GM19023 (cell line): Measurements from ENCODE around the gene ALDH8A1.
"Not testable (repeated sequence)": the region's sequence is repeated elsewhere in the genome, so short reads cannot be mapped to it uniquely, and the experiment has no call there.

Experiments used
- ATAC-seq: cut with Tn5 transposase; IDR thresholded peaks from one replicate; pipeline ENCODE4 v1.9.1; 2021; ENCODE audit warnings: mild to moderate bottlenecking, moderate library complexity; ENCODE audit not compliant: unreplicated experiment

Gene ALDH8A1

DNA sequence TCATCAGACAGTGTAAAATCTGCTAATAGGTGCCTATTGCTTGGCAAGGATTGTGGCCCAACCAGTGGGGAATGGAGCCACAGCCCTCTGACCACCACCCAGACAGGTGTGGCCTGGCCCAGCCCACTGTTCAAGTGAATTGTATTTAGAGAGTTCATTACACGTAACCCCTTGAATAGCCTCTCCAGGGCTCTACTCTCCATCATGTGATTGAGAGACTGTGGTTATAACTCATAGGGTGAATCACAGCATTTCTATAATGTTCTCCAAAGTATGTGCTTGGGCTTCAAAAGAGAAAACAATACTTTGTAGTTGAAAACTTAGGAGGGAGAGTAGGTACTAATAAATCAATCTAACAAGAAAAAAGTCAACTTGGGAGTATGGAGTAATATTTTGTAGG lies 38.4 kb downstream of the ALDH8A1 start:
- ATAC-seq: no peak

GRCh38 chr6:134910593-134910935 lies 39.3 kb downstream of the ALDH8A1 start:
- no peak for ATAC-seq

DNA sequence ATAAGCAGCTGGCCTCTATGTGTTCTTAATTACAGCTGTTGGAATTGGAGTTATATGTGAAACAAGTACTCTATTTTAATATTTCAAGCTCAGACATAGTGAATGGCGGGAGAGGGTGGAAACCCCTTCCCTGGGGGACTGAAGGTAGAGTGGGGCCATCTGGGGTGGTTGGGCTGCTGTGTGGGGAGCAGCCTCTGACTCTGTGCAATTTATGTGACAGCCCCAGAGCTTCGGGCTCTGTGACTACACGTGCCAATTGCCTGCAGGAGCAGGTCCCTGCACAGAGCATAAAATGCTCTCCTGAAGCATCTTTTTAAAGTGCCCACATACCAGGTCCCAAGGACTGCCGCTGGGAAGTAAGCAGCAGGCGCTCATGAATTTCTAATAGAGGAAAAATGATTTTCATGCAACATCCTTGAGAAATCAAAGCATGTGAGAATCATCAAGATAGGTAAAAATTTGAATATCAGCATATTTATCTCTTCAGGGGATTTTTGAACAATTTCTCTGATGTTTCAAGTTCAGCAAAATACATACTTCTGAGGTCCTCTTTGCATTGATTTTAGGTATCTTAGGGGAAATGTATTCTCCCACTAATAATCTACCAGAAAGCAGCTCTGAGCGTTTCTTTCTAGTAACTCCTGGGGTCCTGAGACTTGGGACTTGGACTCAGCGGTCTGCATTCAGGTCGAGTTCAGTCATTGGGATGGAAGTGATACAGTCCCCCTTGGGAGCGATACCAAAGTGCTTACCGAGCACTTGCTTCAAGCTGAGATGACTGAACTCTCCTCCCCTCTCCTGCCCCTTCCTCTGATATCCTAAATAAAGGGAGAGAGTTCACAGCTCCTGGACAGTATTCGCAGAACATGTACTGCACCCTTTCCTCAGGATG lies 40.0 kb downstream of the ALDH8A1 start:
- ATAC-seq: no peak

DNA sequence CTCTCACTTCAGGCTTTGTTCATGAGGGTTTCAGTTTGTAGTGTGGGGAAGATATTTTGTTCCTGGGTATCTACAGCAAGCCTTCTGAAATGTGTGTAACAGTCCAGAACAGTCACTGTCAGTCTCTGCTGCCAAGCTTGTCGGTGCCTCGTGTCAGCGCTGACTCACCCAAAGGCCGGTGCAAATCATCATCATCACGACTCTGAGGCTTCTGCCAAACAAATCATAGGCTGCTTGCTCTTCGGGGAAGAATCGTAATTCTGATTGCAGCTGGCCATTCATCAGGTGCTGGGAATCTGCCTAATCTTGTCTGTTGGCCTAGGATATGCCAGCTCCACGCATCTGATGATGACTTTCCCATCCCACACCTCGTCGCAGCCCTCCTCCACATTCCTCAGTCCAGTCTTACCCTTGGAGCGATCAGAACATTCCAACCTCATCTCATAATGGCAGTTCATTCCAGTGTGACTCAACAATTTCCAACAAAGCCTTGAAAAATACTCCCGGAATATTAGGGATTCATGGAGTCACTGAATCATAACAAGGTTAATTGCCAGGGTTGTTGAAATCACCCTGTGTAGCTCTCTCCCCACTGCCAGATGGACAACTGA lies 40.9 kb downstream of the ALDH8A1 start:
- ATAC-seq: no peak

DNA sequence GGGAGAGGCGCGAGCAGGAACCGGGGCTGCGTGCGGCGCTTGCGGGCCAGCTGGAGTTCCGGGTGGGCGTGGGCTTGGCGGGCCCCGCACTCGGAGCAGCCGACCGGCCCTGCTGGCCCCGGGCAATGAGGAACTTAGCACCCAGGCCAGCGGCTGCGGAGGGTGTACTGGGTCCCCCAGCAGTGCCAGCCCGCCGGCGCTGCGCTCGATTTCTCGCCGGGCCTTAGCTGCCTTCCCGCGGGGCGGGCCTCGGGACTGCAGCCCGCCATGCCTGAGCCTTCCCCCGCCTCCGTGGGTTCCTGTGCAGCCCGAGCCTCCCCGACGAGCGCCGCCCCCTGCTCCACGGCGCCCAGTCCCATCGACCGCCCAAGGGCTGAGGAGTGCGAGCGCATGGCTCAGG lies 45.2 kb downstream of the ALDH8A1 start:
- not testable (repeated sequence) for ATAC-seq

GRCh38 chr6:134903448-134903847 lies 46.5 kb downstream of the ALDH8A1 start:
- no peak for ATAC-seq

GRCh38 chr6:134902936-134903335 lies 47.0 kb downstream of the ALDH8A1 start:
- no peak for ATAC-seq

DNA sequence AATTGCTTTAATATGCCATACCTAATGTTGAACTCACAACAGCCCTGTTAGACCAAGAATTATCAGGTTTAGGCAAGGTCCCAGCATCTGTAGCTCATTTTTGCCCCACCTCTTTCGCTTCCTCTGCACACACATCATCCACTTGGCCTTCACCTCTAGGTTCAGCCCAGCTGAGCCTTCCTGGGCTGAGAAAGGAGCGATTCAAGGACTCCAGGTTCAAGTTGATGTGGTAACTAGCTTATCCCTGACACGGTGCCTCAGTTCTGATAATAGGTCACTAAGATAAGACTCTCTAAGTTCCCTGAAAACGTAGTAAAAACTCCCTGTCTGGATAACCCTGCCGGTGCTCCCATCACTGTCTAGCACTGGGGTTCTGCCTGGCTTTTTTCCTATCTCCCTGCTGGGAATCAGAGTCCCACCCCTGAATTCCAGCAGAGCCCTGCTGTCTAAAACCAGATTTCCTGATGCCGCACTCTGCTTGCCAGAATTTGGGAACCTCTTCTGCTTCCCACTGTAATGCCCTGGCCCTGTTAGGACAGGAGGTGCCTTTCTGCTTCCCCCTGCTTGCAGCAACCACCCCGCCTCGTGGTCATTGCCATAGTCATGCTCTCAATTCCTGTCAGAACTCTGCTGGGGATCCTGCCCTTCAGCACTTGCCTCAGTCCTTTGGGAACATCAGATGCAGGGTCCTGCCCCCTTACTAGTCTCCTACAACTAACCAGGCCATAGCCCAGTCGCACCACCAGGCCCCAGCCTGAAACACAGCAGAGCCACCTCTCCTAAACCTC lies 47.6 kb downstream of the ALDH8A1 start:
- ATAC-seq: no peak

DNA sequence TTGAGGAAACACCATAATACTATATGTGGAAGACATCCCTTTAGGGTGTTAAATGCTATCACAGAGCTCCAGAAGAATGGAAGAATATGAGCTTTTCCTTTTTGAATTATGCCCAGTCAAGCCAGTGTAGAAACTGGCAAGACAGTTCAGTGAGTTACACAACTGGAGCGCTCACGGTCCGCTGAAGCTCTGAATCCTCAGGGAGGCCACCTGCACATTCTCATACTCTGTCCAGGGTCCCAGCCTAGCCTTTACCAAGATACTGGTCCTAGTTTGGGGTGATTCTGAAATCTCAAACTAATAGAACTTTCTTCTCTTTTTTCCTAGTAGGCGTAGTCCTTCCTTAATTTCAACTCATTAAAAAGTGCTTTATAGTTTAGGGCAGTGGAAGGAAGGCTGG lies 51.3 kb downstream of the ALDH8A1 start:
- no peak for ATAC-seq

DNA sequence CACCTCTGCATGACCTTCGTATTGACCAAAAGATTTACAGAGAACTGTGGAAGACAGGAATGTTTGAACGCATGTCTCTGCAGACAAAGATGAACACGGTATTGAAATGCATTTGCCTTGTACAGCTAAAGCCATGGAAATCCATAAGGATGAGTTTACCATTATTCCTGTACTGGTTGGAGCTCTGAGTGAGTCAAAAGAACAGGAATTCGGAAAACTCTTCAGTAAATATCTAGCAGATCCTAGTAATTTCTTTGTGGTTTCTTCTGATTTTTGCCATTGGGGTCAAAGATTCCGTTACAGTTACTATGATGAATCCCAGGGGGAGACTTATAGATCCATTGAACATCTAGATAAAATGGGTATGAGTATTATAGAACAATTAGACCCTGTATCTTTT lies 51.7 kb downstream of the ALDH8A1 start:
- not testable (repeated sequence) for ATAC-seq

GRCh38 chr6:134896910-134897309 lies 53.0 kb downstream of the ALDH8A1 start:
- no peak for ATAC-seq

GRCh38 chr6:134894800-134895199 lies 55.1 kb downstream of the ALDH8A1 start:
- ATAC-seq: no peak

DNA sequence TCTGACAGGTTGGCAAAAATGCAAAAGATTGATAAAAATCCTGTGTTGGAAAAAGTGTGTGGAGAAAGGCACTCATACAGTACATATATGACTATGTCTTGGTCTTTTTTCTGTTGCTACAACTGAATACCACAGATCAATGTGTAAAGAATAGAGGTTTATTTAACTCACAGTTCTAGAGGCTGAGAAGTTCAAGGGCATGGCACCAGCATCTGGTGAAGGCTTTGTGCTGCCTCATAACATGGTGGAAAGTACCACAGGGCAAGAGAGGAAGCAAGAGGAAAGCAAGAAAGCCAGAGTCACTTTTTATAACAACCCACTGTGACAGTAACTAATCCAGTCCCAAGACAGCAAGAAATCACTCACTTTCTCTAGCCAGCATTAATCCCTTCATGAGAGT lies 57.5 kb downstream of the ALDH8A1 start:
- ATAC-seq: no peak

DNA sequence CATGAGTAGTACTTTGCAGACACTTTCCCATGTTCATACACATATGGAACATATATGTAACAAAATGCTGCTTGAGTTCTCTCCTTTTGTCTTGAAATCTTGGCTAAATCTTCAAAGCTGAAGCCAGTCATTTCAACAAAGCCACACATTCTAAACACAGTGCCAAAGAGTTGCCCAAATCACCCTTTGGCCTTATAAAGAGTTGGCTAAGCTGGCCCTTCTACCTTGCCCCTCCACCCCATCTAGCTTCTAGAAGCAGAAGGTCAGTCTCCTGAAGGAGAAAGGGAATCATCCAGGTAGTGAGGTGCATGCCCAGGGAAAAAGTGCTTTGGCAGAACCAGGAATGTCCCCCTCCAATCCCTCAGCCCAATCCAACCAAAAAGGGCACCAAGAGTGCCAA lies 58.3 kb downstream of the ALDH8A1 start:
- no peak for ATAC-seq

DNA sequence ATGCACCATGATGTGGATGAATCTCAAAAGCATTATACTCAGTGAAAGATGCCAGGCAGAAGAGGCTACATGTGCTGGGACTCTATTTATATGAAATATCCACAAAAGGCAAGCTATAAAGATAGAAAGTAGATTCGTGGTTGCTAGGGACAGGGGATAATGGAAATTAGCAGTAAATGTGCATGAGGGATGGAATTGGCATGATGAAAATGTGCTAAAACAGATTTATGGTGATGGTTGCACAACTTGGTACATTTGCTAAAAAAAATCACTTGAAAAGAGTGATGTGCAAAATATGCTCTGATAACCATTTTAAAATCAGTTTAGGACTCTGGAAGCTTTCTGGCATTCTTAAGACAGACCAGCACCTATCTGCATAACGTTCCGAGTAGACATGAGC lies 61.6 kb downstream of the ALDH8A1 start:
- ATAC-seq: no peak

- no peak for ATAC-seq
Observed at GRCh38 chr6:134884752-134885151, 65.1 kb downstream of the ALDH8A1 start.

DNA sequence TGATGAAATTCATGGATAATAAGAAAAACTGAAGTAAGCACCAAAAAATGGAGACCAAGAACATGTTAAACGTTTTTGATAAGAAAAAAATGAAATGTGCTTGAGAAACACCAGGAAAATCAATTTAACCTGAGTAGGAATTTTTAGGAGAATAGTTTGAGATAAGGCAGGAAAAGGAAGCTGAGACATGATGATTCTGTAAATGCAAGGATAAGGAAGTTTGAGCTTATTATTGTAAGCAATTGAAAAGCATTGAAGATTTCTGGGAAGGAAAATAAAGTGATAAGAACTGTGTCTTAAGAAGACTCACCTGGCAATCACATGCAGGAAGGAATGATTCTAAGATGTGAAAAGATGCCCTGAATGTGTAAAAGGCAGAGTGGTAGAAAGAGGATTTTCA lies 66.6 kb downstream of the ALDH8A1 start:
- ATAC-seq: no peak

GRCh38 chr6:134882426-134883038 lies 67.4 kb downstream of the ALDH8A1 start:
- ATAC-seq: peak; percentile 62

GRCh38 chr6:134880487-134881190 lies 69.3 kb downstream of the ALDH8A1 start:
- no peak for ATAC-seq

DNA sequence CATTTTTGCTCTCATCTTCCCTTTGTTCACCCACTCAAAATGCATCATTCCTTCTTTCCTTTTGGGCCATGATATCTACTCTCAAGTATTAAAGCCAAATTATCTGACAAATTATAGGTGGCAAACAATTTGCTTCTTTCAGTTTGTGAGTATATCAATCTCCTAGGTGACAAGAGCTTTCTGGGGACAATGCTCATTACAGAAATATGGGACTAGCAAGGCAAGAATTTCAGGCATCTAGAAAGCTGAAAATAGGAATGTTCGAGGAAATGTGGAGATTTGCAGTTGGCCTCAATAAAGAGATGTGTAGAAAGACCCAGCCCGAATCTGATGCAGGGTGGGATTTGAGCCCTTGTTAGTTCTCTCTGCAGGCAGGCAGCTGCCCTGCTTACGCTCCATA lies 71.8 kb downstream of the ALDH8A1 start:
- ATAC-seq: no peak

DNA sequence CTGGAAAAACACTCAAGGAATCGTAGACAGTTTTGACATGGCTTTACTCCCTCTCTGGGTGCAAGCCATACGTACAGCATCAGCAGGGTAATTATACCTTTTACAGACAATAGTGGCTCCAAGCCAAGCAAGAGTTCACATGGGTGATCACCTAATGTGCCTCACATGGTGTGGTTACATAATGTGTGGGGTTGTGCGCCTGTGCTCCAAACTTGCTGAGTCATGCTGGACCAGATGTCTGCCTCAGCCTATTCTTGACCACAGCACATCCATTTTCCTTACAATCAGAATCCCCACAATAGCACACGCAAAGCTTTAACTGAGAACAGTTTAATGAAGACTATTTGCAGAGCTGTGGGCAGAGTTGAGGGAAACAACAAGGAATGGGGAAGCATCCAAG lies 74.5 kb downstream of the ALDH8A1 start:
- no peak for ATAC-seq
